OCI-LY3 (cell line): ENCODE results near the gene PLEKHG3.

Experiments
- CTCF ChIP-seq: fragments of 200-600, 300-600 bp; sonication (generic); IDR thresholded peaks from 2 replicates; pipeline ENCODE4 v1.5.1; 2014; ENCODE audit warnings: antibody characterized with exemption, low read length, low read depth
- EZH2phosphoT487 ChIP-seq: fragments of 200-600 bp; shearing (Covaris generic); IDR thresholded peaks from 2 replicates; pipeline ENCODE4 v1.6.1; 2018; ENCODE audit warnings: antibody characterized with exemption, mixed run types, low read depth

DNA sequence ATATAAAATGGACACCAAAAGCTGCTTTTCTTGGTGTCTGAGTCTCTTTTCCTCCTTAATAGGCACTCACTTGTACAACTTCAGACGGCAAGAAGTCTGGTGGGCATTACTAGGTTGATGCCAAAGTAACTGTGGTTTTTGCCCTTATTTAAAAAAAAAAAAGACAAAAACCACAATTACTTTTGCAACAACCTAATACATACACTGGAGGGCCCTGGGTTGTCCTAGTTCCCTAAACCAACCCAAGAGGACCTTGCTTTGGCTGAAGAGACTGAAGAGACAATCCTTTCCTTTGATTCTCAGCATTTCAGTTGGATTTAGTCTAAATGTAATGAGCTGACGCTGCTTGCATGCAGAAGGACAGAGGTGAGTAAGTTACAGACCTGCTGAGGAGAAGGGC lies 16.2 kb upstream of the PLEKHG3 start:
- TF ChIP-seq CTCF (no peak), EZH2phosphoT487 (no peak)
